HepG2 (cell line): ENCODE data around the gene PRKCD. TPM values are rescaled to one million over a fixed set of nuclear protein-coding genes. Genes with fewer than 3 reads are reported as not detected.
A peak's percentile ranks its signal among the peaks of the same experiment; 100 is the strongest.

Experiments
- AGO2 ChIP-seq: fragments of 200-400 bp; formaldehyde crosslinking; optimal IDR thresholded peaks from 2 replicates; pipeline ENCODE3; 2017; ENCODE audit warnings: mild to moderate bottlenecking, low read depth, low read length, moderate library complexity
- ATAD3A ChIP-seq: sonication (generic); formaldehyde crosslinking; IDR thresholded peaks from 2 replicates; pipeline ENCODE4 v1.4.0; 2020; ENCODE audit warnings: missing genetic modification reagents
- ATF7 ChIP-seq, 2 experiments: fragments of 450-650 bp in 1 of 2; sonication (generic) in 1 of 2; formaldehyde crosslinking in 1 of 2; IDR thresholded peaks; 2 replicates each; pipeline versions ENCODE4 v1.4.0 to v1.6.1; 2016 to 2020; ENCODE audit warnings: antibody characterized with exemption in 1 of 2, mild to moderate bottlenecking in 1 of 2, missing genetic modification reagents in 1 of 2
- DMAP1 ChIP-seq: IDR thresholded peaks from 2 replicates; pipeline ENCODE4 v1.6.1; 2016
- EED ChIP-seq: sonication (generic); formaldehyde crosslinking; IDR thresholded peaks from 2 replicates; pipeline ENCODE4 v1.5.0; 2020; ENCODE audit warnings: mild to moderate bottlenecking, missing genetic modification reagents
- ELF3 ChIP-seq: IDR thresholded peaks from 2 replicates; pipeline ENCODE4 v1.6.1; 2016; ENCODE audit warnings: missing genetic modification reagents, missing compliant biosample characterization
- ESRRA ChIP-seq: sonication (generic); formaldehyde crosslinking; IDR thresholded peaks from 2 replicates; pipeline ENCODE4 v1.5.1; 2020; ENCODE audit warnings: mild to moderate bottlenecking, low read depth, missing genetic modification reagents
- FLYWCH1 ChIP-seq: sonication (generic); formaldehyde crosslinking; IDR thresholded peaks from 2 replicates; pipeline ENCODE4 v1.8.1; 2023; ENCODE audit warnings: mild to moderate bottlenecking, missing genetic modification reagents
- FOXC1 ChIP-seq: sonication (generic); formaldehyde crosslinking; IDR thresholded peaks from 2 replicates; pipeline ENCODE4 v1.8.0; 2022; ENCODE audit warnings: mild to moderate bottlenecking, missing genetic modification reagents, borderline replicate concordance
- MIER2 ChIP-seq: IDR thresholded peaks from 2 replicates; pipeline ENCODE4 v1.6.1; 2016; ENCODE audit warnings: missing biosample characterization, missing genetic modification reagents
- NFIC ChIP-seq: IDR thresholded peaks from 2 replicates; pipeline ENCODE4 v1.6.1; 2012; ENCODE audit warnings: mild to moderate bottlenecking, low read length, inconsistent platforms
- NFRKB ChIP-seq: fragments of 450-650 bp; IDR thresholded peaks from 2 replicates; pipeline ENCODE4 v1.6.1; 2017
- PAF1 ChIP-seq: IDR thresholded peaks from 2 replicates; pipeline ENCODE4 v1.6.1; 2016; ENCODE audit warnings: missing genetic modification reagents, missing compliant biosample characterization
- PCBP1 ChIP-seq: fragments of 200-400 bp; formaldehyde crosslinking; IDR thresholded peaks from 2 replicates; pipeline ENCODE4 v1.6.1; 2017; ENCODE audit warnings: mild to moderate bottlenecking, low read depth, low read length, borderline replicate concordance
- RBM39 ChIP-seq: fragments of 200-400 bp; formaldehyde crosslinking; IDR thresholded peaks from one replicate; pipeline ENCODE4 v1.6.1; 2018; ENCODE audit warnings: antibody characterized with exemption, mild to moderate bottlenecking, low read depth, low read length; ENCODE audit not compliant: poor library complexity, severe bottlenecking
- SNAI1 ChIP-seq: sonication (generic); formaldehyde crosslinking; IDR thresholded peaks from 2 replicates; pipeline ENCODE4 v1.5.0; 2020; ENCODE audit warnings: mild to moderate bottlenecking, missing genetic modification reagents, borderline replicate concordance
- STAG1 ChIP-seq: sonication (generic); formaldehyde crosslinking; IDR thresholded peaks from 2 replicates; pipeline ENCODE4 v1.4.0; 2020; ENCODE audit warnings: missing genetic modification reagents
- TEAD3 ChIP-seq: optimal IDR thresholded peaks from 2 replicates; pipeline ENCODE3; 2016; ENCODE audit warnings: borderline replicate concordance
- TGIF2 ChIP-seq: IDR thresholded peaks from 2 replicates; pipeline ENCODE4 v1.6.1; 2016; ENCODE audit warnings: control low read depth, missing compliant biosample characterization
- THAP11 ChIP-seq: IDR thresholded peaks from 2 replicates; pipeline ENCODE4 v1.6.1; 2016; ENCODE audit warnings: missing biosample characterization, missing genetic modification reagents
- ZC3H4 ChIP-seq: sonication (generic); formaldehyde crosslinking; IDR thresholded peaks from 2 replicates; pipeline ENCODE4 v1.4.0; 2020; ENCODE audit warnings: missing genetic modification reagents, borderline replicate concordance
- ZFX ChIP-seq: sonication (generic); formaldehyde crosslinking; IDR thresholded peaks from 2 replicates; pipeline ENCODE4 v1.4.0; 2020; ENCODE audit warnings: mild to moderate bottlenecking, low read depth, missing genetic modification reagents, moderate library complexity
- ZNF30 ChIP-seq: sonication (generic); formaldehyde crosslinking; IDR thresholded peaks from 2 replicates; pipeline ENCODE4 v1.5.0; 2020; ENCODE audit warnings: mild to moderate bottlenecking, missing genetic modification reagents
- ZNF331 ChIP-seq: sonication (generic); formaldehyde crosslinking; IDR thresholded peaks from 2 replicates; pipeline ENCODE4 v1.4.0; 2020; ENCODE audit warnings: missing genetic modification reagents
- ZNF543 ChIP-seq: sonication (generic); formaldehyde crosslinking; IDR thresholded peaks from 2 replicates; pipeline ENCODE4 v1.4.0; 2020; ENCODE audit warnings: mild to moderate bottlenecking, missing genetic modification reagents
- ZNF564 ChIP-seq: sonication (generic); formaldehyde crosslinking; IDR thresholded peaks from 2 replicates; pipeline ENCODE4 v1.8.1; 2023; ENCODE audit warnings: mild to moderate bottlenecking, missing genetic modification reagents
- ZNF709 ChIP-seq: sonication (generic); formaldehyde crosslinking; IDR thresholded peaks from 2 replicates; pipeline ENCODE4 v1.5.0; 2020; ENCODE audit warnings: mild to moderate bottlenecking, missing genetic modification reagents
- ZNF792 ChIP-seq: IDR thresholded peaks from 2 replicates; pipeline ENCODE4 v1.6.1; 2016
- polyA plus RNA-seq, 8 experiments: library from polyadenylated mRNA; depleted of rRNA in 3 of 8; stranded (reverse) in 7 of 8; unstranded in 1 of 8; fragments of >200 nt; fragmentation: Illumina TruSeq in 4 of 8; extraction: Trizol in 4 of 8; gene quantifications; 2 replicates each; pipeline versions ENCODE4 v1.2.1 to v1.2.3, GENCODE V29; 2011 to 2016; ENCODE audit warnings: low read depth in 4 of 8, missing spikeins in 1 of 8, mixed read lengths in 1 of 8; ENCODE audit not compliant: insufficient read depth in 1 of 8
- total RNA-seq, 5 experiments: library from RNA; depleted of rRNA; stranded (reverse); fragments of >200 nt; fragmentation: Illumina TruSeq; extraction: Trizol; gene quantifications; 2 replicates each; pipeline ENCODE4 v1.2.3, GENCODE V29; 2016; ENCODE audit warnings: low read depth in 1 of 5
- TF ChIP-seq, protein P1 (sequence below): IDR thresholded peaks from 2 replicates; pipeline ENCODE4 v1.6.1; 2012; ENCODE audit warnings: inconsistent platforms
- TF ChIP-seq, protein P2 (sequence below): sonication (generic); formaldehyde crosslinking; IDR thresholded peaks from 2 replicates; pipeline ENCODE4 v1.8.0; 2022; ENCODE audit warnings: missing genetic modification reagents, mild to moderate bottlenecking, borderline replicate concordance
- TF ChIP-seq, protein P3 (sequence below): sonication (generic); formaldehyde crosslinking; IDR thresholded peaks from 2 replicates; pipeline ENCODE4 v1.4.0; 2020; ENCODE audit warnings: missing genetic modification reagents

PRKCD gene
- total and polyA plus RNA-seq, 2 of the 13 experiments (the other 11 are each of a cell fraction or from before 2014, with no cell fraction given), result 1.6 to 40.7 TPM

DNA sequence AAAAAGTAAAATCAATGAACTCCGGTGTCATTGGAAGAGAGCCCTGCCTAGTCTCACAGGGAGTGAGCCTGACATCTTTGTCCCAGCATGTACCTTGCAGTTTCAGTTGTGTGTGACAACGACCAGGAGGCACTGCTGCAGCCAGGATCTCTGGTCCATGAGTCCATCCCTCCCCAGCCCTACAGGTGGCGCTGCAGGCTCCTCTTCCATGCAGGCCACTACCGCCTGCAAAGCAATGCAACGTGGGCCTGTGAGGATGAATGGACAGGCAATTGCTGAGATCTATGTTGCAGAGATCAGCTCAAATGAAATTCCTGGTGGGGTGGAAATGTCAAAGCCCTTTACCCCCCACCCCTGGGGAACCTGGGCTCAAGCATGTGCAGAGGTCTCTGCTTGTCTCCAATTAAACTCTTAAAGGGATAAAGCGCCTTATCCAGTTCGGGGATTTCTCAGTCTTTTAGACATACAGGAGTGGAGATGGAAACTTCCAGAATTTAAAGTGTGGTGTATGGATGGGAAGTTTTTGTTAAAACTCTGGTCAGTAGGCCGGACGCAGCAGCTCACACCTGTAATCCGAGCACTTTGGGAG, 59.0 kb downstream of the PRKCD start (continued):
- 0 out of 2 replicates have a peak, but pooled peaks have one; percentile 37 for TF ChIP-seq THAP11 (CRISPR knock-in tag)
- TF ChIP-seq EED (CRISPR knock-in tag), result no peak
- TF ChIP-seq ZC3H4, result no peak
- no peak for TF ChIP-seq ZNF564 (CRISPR knock-in tag)
- no peak for TF ChIP-seq ESRRA (CRISPR knock-in tag)
- TF ChIP-seq NFRKB, result no peak
- no peak for TF ChIP-seq PAF1 (CRISPR knock-in tag)
- peak; percentile 95 for TF ChIP-seq ZNF792 (CRISPR knock-in tag)
- TF ChIP-seq MIER2 (CRISPR knock-in tag), result no peak
- no peak for TF ChIP-seq ATF7 (IDR thresholded peaks at IDR 0.05)
- no peak for TF ChIP-seq ATF7 (CRISPR knock-in tag; IDR thresholded peaks at IDR 0.05)
- no peak for TF ChIP-seq ATAD3A (CRISPR knock-in tag)
- no peak for TF ChIP-seq TGIF2 (CRISPR knock-in tag)
- no peak for TF ChIP-seq SNAI1
- peak; percentile 87 for TF ChIP-seq STAG1 (CRISPR knock-in tag)
- TF ChIP-seq ZNF331 (CRISPR knock-in tag), result peak; percentile 72; the same call in 1 of the 2 replicates
- TF ChIP-seq ZNF709 (CRISPR knock-in tag), result no peak
- TF ChIP-seq, protein P1, sequence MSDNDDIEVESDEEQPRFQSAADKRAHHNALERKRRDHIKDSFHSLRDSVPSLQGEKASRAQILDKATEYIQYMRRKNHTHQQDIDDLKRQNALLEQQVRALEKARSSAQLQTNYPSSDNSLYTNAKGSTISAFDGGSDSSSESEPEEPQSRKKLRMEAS, result 0 out of 2 replicates have a peak, but pooled peaks have one; percentile 49
- no peak for TF ChIP-seq ZNF543
- no peak for TF ChIP-seq FLYWCH1 (CRISPR knock-in tag)
- TF ChIP-seq, protein P2, sequence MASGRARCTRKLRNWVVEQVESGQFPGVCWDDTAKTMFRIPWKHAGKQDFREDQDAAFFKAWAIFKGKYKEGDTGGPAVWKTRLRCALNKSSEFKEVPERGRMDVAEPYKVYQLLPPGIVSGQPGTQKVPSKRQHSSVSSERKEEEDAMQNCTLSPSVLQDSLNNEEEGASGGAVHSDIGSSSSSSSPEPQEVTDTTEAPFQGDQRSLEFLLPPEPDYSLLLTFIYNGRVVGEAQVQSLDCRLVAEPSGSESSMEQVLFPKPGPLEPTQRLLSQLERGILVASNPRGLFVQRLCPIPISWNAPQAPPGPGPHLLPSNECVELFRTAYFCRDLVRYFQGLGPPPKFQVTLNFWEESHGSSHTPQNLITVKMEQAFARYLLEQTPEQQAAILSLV (CRISPR knock-in tag), result no peak
- peak; percentile 49 for TF ChIP-seq TEAD3 (CRISPR knock-in tag)
- peak; percentile 53; the same call in 1 of the 2 replicates for TF ChIP-seq ELF3
- TF ChIP-seq PCBP1, result no peak
- TF ChIP-seq ZFX (CRISPR knock-in tag), result peak; percentile 74
- TF ChIP-seq, protein P3, sequence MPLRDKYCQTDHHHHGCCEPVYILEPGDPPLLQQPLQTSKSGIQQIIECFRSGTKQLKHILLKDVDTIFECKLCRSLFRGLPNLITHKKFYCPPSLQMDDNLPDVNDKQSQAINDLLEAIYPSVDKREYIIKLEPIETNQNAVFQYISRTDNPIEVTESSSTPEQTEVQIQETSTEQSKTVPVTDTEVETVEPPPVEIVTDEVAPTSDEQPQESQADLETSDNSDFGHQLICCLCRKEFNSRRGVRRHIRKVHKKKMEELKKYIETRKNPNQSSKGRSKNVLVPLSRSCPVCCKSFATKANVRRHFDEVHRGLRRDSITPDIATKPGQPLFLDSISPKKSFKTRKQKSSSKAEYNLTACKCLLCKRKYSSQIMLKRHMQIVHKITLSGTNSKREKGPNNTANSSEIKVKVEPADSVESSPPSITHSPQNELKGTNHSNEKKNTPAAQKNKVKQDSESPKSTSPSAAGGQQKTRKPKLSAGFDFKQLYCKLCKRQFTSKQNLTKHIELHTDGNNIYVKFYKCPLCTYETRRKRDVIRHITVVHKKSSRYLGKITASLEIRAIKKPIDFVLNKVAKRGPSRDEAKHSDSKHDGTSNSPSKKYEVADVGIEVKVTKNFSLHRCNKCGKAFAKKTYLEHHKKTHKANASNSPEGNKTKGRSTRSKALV (CRISPR knock-in tag), result no peak
- no peak for TF ChIP-seq ZNF30 (CRISPR knock-in tag)
- TF ChIP-seq DMAP1 (CRISPR knock-in tag), result no peak
- no peak for TF ChIP-seq AGO2
- TF ChIP-seq RBM39, result peak; percentile 34
- no peak for TF ChIP-seq NFIC
- no peak for TF ChIP-seq FOXC1
